Testis (tissue), 3 donors: ENCODE data around the gene SYNGR3. TPM values are rescaled to one million over a fixed set of nuclear protein-coding genes. Genes with fewer than 3 reads are reported as not detected.

Experiments
- DNase-seq: peaks from one replicate; pipeline ENCODE4 v3.0.0-alpha.2; 2019
- H3K27ac ChIP-seq, 2 donors: fragments of 200-600 bp; sonication (generic); one replicate each; pipeline ENCODE4 v1.5.1; 2019
- H3K27me3 ChIP-seq: fragments of 200-600 bp; sonication (generic); one replicate; pipeline ENCODE4 v1.5.1; 2019
- H3K36me3 ChIP-seq: fragments of 200-600 bp; sonication (generic); one replicate; pipeline ENCODE4 v1.5.1; 2017; ENCODE audit warnings: low read depth; ENCODE audit errors: missing control alignments
- H3K4me1 ChIP-seq: fragments of 200-600 bp; sonication (generic); one replicate; pipeline ENCODE4 v1.5.1; 2019
- H3K4me3 ChIP-seq, 2 donors: fragments of 200-600 bp; sonication (generic); one replicate each; pipeline ENCODE4 v1.5.1; 2017 to 2019
- H3K9me3 ChIP-seq: fragments of 200-600 bp; sonication (generic); one replicate; pipeline ENCODE4 v1.5.1; 2017
- POLR2A ChIP-seq: fragments of 450-650 bp; IDR thresholded peaks from one replicate; pipeline ENCODE4 v1.6.1; 2017; ENCODE audit warnings: antibody characterized with exemption, mild to moderate bottlenecking, moderate library complexity
- WGBS, 2 donors: methylation state at CpG; one replicate each; pipeline ENCODE4 v1.1.5; 2018; 5-methylcytosine and 5-hydroxymethylcytosine counted together
- intact Hi-C: fragments of 100-400 bp; cut with DNase I; formaldehyde crosslinking; loops from one replicate; pipeline ENCODE4 v1.15.1; 2023; ENCODE audit warnings: low total_unique reads
- polyA plus RNA-seq: library from polyadenylated mRNA; stranded (reverse); fragments of 350-450 nt; fragmentation: Illumina TruSeq; extraction: RNeasy Lipid Tissue Mini Kit (QIAGEN cat#74804); gene quantifications from one replicate; pipeline ENCODE4 v1.2.3, GENCODE V29; 2014; ENCODE audit warnings: low read depth, low replicate concordance; ENCODE audit not compliant: insufficient read depth
- total RNA-seq, 2 donors: library from RNA; depleted of rRNA; stranded (reverse); fragments of >200 nt; gene quantifications; one replicate each; pipeline ENCODE4 v1.2.3, GENCODE V29; 2016
- TF ChIP-seq, protein P1 (sequence below), 3 experiments: fragments of 450-650 bp in 2 of 3; fragments of 200-600 bp in 1 of 3; sonication (generic) in 1 of 3; IDR thresholded peaks; one replicate each; pipeline ENCODE4 v1.5.1; 2016 to 2019; ENCODE audit warnings: antibody characterized with exemption in 3 of 3, mild to moderate bottlenecking in 2 of 3, moderate library complexity in 1 of 3

Gene SYNGR3
- total and polyA plus RNA-seq, 3 donors from 2014 or later = 10.0 to 33.5 (median 20.9) TPM

DNA sequence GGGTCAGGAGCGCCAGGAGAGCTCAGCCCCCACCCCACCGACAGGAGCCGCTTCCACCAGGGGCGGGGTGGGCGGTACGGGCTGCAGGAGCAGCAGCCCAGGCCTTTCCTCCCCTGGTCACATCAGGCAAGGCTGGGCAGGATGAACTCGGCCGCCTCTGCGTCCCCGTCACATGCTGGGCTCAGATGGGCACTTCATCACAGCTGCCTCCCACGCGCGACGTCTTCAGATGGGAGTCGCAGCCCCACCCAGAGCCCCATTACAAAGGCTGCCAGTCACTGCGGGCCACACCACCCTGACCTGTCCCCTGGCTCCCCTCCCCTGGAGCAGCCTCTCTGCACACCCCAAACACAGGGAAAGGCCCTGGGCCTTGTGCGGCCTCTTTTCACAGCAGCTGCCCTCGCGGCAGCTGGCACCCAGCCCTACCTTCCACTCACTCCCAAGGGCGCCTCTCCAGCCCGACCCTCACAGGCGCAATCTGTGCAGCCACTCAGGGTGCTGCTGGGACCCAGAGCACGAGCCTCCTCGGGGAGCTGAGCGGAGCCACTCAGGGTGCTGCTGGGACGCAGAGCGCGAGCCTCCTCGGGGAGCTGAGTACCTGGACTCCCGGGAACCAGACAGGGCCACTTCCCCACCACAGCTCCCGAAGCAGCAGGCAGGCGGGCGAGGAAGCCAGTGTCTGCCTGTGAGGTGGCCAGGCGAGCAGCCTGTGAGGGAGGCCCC is 15.2 kb downstream of the SYNGR3 start:
- intact Hi-C loops = no loop called here
- Histone ChIP-seq H3K36me3 (no peaks in the 10 kb centered on the region), H3K4me1 (peaks cover 40% of the 10 kb centered on the region), H3K27ac (peak overlapping the region; percentile 31 to 45), H3K27me3 (no peaks in the 10 kb centered on the region), H3K4me3 (no peak overlapping the region), H3K9me3 (no peaks in the 10 kb centered on the region)
- WGBS, 2 donors = 58 to 69% methylated on average over 9 to 34 of the region's 34 CpGs
- TF ChIP-seq POLR2A = no peak
- TF ChIP-seq, protein P1, sequence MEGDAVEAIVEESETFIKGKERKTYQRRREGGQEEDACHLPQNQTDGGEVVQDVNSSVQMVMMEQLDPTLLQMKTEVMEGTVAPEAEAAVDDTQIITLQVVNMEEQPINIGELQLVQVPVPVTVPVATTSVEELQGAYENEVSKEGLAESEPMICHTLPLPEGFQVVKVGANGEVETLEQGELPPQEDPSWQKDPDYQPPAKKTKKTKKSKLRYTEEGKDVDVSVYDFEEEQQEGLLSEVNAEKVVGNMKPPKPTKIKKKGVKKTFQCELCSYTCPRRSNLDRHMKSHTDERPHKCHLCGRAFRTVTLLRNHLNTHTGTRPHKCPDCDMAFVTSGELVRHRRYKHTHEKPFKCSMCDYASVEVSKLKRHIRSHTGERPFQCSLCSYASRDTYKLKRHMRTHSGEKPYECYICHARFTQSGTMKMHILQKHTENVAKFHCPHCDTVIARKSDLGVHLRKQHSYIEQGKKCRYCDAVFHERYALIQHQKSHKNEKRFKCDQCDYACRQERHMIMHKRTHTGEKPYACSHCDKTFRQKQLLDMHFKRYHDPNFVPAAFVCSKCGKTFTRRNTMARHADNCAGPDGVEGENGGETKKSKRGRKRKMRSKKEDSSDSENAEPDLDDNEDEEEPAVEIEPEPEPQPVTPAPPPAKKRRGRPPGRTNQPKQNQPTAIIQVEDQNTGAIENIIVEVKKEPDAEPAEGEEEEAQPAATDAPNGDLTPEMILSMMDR (IDR thresholded peaks at IDR 0.05) = no peak
- peak; percentile 63 for DNase-seq

DNA sequence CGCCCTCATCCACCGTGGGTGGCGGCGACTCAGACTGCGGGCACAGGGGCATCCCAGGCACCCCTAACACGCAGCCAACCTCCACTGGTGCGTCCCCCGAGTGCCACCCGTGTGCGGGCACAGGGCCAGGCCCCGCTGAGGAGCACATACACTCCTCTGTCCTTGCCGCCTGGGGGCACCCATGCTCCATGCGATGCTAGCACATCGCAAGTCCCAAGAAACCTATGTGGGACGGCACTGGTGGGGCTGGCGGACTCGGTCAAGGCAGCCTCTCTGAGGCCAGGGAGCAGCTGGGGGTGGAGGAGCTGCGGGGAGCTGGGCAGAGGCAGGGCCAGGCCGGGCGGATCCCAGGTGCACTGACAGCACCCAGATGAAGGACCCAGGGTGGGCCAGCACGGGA is 15.9 kb downstream of the SYNGR3 start:
- WGBS, 2 donors = 73 to 78% methylated on average over 3 to 21 of the region's 21 CpGs
- no peaks in the 10 kb centered on the region for H3K36me3 ChIP-seq
- H3K27me3 ChIP-seq = no peaks in the 10 kb centered on the region
- no peak for DNase-seq
- H3K4me1 ChIP-seq = peaks cover 46% of the 10 kb centered on the region
- intact Hi-C loops = no loop called here
- TF ChIP-seq, protein P1 (IDR thresholded peaks at IDR 0.05) = no peak
- no peak for TF ChIP-seq POLR2A
- no peaks in the 10 kb centered on the region for H3K9me3 ChIP-seq
- H3K4me3 ChIP-seq = no peak overlapping the region
- H3K27ac ChIP-seq = no peak overlapping the region

GRCh38 chr16:2006317-2006716 is 16.5 kb downstream of the SYNGR3 start:
- Histone ChIP-seq H3K27me3 (no peaks in the 10 kb centered on the region), H3K9me3 (no peaks in the 10 kb centered on the region), H3K36me3 (no peaks in the 10 kb centered on the region), H3K27ac (no peak overlapping the region), H3K4me3 (no peak overlapping the region), H3K4me1 (peaks cover 47% of the 10 kb centered on the region)
- DNase-seq = no peak
- TF ChIP-seq, protein P1 (IDR thresholded peaks at IDR 0.05) = no peak
- TF ChIP-seq POLR2A = no peak
- intact Hi-C loops = no loop called here
- 85 to 86% methylated on average over 4 to 8 of the region's 8 CpGs for WGBS, 2 donors

DNA sequence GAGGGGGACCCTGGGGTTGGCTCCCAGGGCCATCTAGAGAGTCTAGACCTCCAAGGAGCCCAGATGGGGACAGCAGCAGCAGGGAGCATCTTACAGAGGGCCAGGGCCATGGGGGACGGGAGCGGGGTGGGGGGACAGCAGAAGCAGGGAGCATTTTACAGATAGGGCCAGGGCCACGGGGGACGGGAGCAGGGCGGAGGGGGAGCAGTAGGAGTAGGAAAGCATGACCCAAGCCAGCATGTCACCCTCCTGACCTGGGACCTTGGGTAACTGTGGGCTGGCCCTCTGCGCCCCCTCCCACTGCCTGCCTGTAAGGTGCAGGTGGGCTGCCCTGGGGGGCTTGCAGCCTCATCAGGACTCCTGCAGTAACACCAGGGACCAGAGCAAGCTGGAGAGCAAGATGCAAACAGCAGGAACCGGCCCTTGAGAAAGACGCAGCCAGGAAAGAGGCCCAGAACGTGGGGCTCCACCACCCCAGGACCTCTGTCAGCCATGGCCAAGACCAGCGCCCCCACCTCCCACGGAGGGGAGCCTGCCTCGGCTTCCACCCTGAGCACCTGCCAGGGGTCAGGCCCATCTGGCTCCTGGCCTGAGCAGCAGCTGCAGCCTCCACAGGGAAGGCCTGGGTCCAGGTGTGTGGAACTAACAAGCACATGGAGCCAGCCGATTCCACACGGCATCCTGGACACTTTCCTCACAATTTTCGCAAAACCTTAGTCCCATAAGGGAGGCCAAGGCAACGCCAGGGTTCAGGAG is 17.5 kb downstream of the SYNGR3 start:
- H3K4me1 ChIP-seq = peaks cover 47% of the 10 kb centered on the region
- no peak overlapping the region for H3K4me3 ChIP-seq
- H3K9me3 ChIP-seq = no peaks in the 10 kb centered on the region
- DNase-seq = no peak
- WGBS, 2 donors = 71 to 82% methylated on average over 10 to 16 of the region's 16 CpGs
- no peaks in the 10 kb centered on the region for H3K27me3 ChIP-seq
- intact Hi-C loops = no loop called here
- TF ChIP-seq, protein P1 (IDR thresholded peaks at IDR 0.05) = no peak
- no peak for TF ChIP-seq POLR2A
- no peak overlapping the region for H3K27ac ChIP-seq
- no peaks in the 10 kb centered on the region for H3K36me3 ChIP-seq
